MM.1S (cell line): ENCODE results near the gene DHDH.

Experiments
- CTCF ChIP-seq: fragments of 300-600 bp; sonication (generic); IDR thresholded peaks from 2 replicates; pipeline ENCODE4 v1.5.1; 2016; ENCODE audit warnings: antibody characterized with exemption, low read length, mixed read lengths
- EZH2phosphoT487 ChIP-seq: fragments of 300-600 bp; sonication (generic); IDR thresholded peaks from 2 replicates; pipeline ENCODE4 v1.6.1; 2018; ENCODE audit warnings: antibody characterized with exemption, low read length

GRCh38 chr19:48977061-48977460 lies 43.6 kb downstream of the DHDH start:
- TF ChIP-seq CTCF, result no peak
- TF ChIP-seq EZH2phosphoT487, result no peak
